PC-3 (cell line): Measurements from ENCODE around the gene UGT1A8. TPM values are rescaled to one million over a fixed set of nuclear protein-coding genes. Genes with fewer than 3 reads are reported as not detected.

Experiments
- ATAC-seq: fragments of 200-7000 bp; cut with Tn5 transposase; 2 replicates; pipeline ENCODE4 v1.9.1; 2020; ENCODE audit warnings: mild to moderate bottlenecking, moderate library complexity
- BruUV-seq: library from RNA; stranded (reverse); fragments of 400-500 nt; replicated peaks from 2 replicates; lab custom pipeline; 2021; lab: Mats Ljungman, UMichigan
- CTCF ChIA-PET: fragments of 300-600 bp; sonication (Branson Sonifier 250); formaldehyde crosslinking; loops from one replicate; lab custom pipeline; 2022; ENCODE audit warnings: antibody characterized with exemption; lab: Charles Lee
- POLR2A ChIA-PET: fragments of 300-600 bp; sonication (Branson Sonifier 250); formaldehyde crosslinking; loops from one replicate; lab custom pipeline; 2022; ENCODE audit warnings: antibody characterized with exemption; ENCODE audit not compliant: unreplicated experiment; lab: Charles Lee
- DNase-seq: peaks from one replicate; pipeline ENCODE4 v3.0.0-alpha.2; 2015
- H2AFZ ChIP-seq: fragments of 300-600 bp; sonication (generic); 2 replicates; pipeline ENCODE4 v1.6.0; 2016; ENCODE audit warnings: antibody characterized with exemption, low read length
- H3F3A ChIP-seq: fragments of 300-600 bp; sonication (generic); one replicate; pipeline ENCODE4 v1.6.0; 2017; ENCODE audit warnings: antibody characterized with exemption, low read length, control low read depth, mild to moderate bottlenecking; ENCODE audit not compliant: unreplicated experiment
- H3K27ac ChIP-seq: fragments of 300-600 bp; sonication (generic); 2 replicates; pipeline ENCODE4 v1.5.1; 2016; ENCODE audit warnings: mild to moderate bottlenecking, low read length
- H3K27me3 ChIP-seq: fragments of 300-600 bp; sonication (generic); 2 replicates; pipeline ENCODE4 v1.6.1; 2016; ENCODE audit warnings: low read length, mixed read lengths
- H3K36me3 ChIP-seq: fragments of 300-600 bp; sonication (generic); 2 replicates; pipeline ENCODE4 v1.6.1; 2016; ENCODE audit warnings: low read depth, mixed run types, low read length, mixed read lengths
- H3K4me1 ChIP-seq: fragments of 300-600 bp; sonication (generic); 2 replicates; pipeline ENCODE4 v1.5.1; 2016; ENCODE audit warnings: low read length; ENCODE audit not compliant: insufficient read depth
- H3K4me2 ChIP-seq: fragments of 300-600 bp; sonication (generic); 2 replicates; pipeline ENCODE4 v1.6.0; 2016; ENCODE audit warnings: low read length
- H3K4me3 ChIP-seq: fragments of 300-600 bp; sonication (generic); 2 replicates; pipeline ENCODE4 v1.5.1; 2016; ENCODE audit warnings: mild to moderate bottlenecking, low read length, mixed read lengths
- H3K79me2 ChIP-seq: fragments of 300-600 bp; sonication (generic); 2 replicates; pipeline ENCODE4 v1.6.1; 2017; ENCODE audit warnings: low read length, mixed read lengths
- H3K9ac ChIP-seq: fragments of 300-600 bp; sonication (generic); 2 replicates; pipeline ENCODE4 v1.6.0; 2016; ENCODE audit warnings: mild to moderate bottlenecking, low read length
- H3K9me2 ChIP-seq: fragments of 300-600 bp; sonication (generic); replicated peaks from 2 replicates; pipeline ENCODE4 v1.6.1; 2016; ENCODE audit warnings: mixed run types, low read length, mixed read lengths
- H3K9me3 ChIP-seq: fragments of 300-600 bp; sonication (generic); 2 replicates; pipeline ENCODE4 v1.6.1; 2016; ENCODE audit warnings: low read length, mixed read lengths
- H4K20me1 ChIP-seq: fragments of 300-600 bp; sonication (generic); 2 replicates; pipeline ENCODE4 v1.6.1; 2016; ENCODE audit warnings: low read length, mixed read lengths
- EZH2 ChIP-seq: fragments of 300-600 bp; sonication (generic); IDR thresholded peaks from one replicate; pipeline ENCODE4 v1.6.1; 2017; ENCODE audit warnings: antibody characterized with exemption, mild to moderate bottlenecking, low read length; ENCODE audit not compliant: unreplicated experiment
- EZH2phosphoT487 ChIP-seq: fragments of 300-600 bp; sonication (generic); IDR thresholded peaks from 2 replicates; pipeline ENCODE4 v1.6.1; 2018; ENCODE audit warnings: mild to moderate bottlenecking, antibody characterized with exemption, low read length, borderline replicate concordance
- intact Hi-C: fragments of 100-400 bp; cut with micrococcal nuclease; formaldehyde crosslinking; loops from 2 replicates; pipeline ENCODE4 v1.9.0; 2023
- total RNA-seq: library from RNA; depleted of rRNA; stranded (reverse); fragments of >200 nt; gene quantifications from 2 replicates; pipeline ENCODE4 v1.2.3, GENCODE V29; 2014
- TF ChIP-seq, protein P1 (sequence below): fragments of 300-600 bp; sonication (generic); conservative IDR thresholded peaks from 2 replicates; pipeline ENCODE4 v1.5.1; 2017; ENCODE audit warnings: antibody characterized with exemption, low read depth, mild to moderate bottlenecking, low read length

Gene UGT1A8
- total RNA-seq, 1 experiment from 2014 or later, result not detected

DNA sequence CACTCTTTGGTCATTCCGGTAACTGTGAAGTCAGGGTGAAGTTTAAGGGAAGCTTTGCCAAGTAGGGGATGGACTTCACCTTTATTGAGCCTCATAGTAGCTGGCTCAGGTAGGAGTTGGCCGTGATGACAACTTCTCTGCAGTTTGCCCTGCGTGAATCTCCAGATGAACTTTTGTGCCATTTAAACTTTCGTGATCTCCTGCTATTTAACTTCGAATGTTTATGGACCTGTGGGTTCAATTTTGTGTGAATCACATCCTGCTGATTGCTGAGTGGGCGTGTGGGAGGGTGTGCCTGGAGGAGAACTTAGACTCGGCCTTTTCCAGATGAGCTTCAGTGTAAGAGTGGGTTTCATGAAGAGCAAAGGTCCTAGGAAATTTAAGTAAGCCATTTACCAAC is 146.8 kb downstream of the UGT1A8 start:
- H3K9ac ChIP-seq, result peak overlapping the region; percentile 42; the same call in 1 of the 2 replicates
- 0 out of 2 replicates have a peak overlapping the region, but pooled peaks have one; percentile 53 for H2AFZ ChIP-seq
- BruUV-seq, result no TSS peak
- H3K27me3 ChIP-seq, result no peaks in the 10 kb centered on the region
- H3K79me2 ChIP-seq, result no peaks in the 10 kb centered on the region
- no peaks in the 10 kb centered on the region for H4K20me1 ChIP-seq
- H3K4me1 ChIP-seq, result peaks cover 19% of the 10 kb centered on the region
- H3K27ac ChIP-seq, result peak overlapping the region; percentile 79
- no peak overlapping the region for H3K4me3 ChIP-seq
- intact Hi-C loops, result no loop called here
- H3K9me2 ChIP-seq, result 0 out of 2 replicates have a peak, but pooled peaks cover 4% of the 10 kb centered on the region
- DNase-seq, result peak; percentile 65
- TF ChIP-seq, protein P1, sequence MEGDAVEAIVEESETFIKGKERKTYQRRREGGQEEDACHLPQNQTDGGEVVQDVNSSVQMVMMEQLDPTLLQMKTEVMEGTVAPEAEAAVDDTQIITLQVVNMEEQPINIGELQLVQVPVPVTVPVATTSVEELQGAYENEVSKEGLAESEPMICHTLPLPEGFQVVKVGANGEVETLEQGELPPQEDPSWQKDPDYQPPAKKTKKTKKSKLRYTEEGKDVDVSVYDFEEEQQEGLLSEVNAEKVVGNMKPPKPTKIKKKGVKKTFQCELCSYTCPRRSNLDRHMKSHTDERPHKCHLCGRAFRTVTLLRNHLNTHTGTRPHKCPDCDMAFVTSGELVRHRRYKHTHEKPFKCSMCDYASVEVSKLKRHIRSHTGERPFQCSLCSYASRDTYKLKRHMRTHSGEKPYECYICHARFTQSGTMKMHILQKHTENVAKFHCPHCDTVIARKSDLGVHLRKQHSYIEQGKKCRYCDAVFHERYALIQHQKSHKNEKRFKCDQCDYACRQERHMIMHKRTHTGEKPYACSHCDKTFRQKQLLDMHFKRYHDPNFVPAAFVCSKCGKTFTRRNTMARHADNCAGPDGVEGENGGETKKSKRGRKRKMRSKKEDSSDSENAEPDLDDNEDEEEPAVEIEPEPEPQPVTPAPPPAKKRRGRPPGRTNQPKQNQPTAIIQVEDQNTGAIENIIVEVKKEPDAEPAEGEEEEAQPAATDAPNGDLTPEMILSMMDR, result no peak
- TF ChIP-seq EZH2 (no peak), EZH2phosphoT487 (no peak)
- peak overlapping the region; percentile 43 for H3K4me2 ChIP-seq
- no peaks in the 10 kb centered on the region for H3K36me3 ChIP-seq
- H3K9me3 ChIP-seq, result no peaks in the 10 kb centered on the region
- POLR2A ChIA-PET, result no interaction called here
- no peaks in the 10 kb centered on the region for H3F3A ChIP-seq
- peak; percentile 87 for ATAC-seq
- CTCF ChIA-PET, result no interaction called here

DNA sequence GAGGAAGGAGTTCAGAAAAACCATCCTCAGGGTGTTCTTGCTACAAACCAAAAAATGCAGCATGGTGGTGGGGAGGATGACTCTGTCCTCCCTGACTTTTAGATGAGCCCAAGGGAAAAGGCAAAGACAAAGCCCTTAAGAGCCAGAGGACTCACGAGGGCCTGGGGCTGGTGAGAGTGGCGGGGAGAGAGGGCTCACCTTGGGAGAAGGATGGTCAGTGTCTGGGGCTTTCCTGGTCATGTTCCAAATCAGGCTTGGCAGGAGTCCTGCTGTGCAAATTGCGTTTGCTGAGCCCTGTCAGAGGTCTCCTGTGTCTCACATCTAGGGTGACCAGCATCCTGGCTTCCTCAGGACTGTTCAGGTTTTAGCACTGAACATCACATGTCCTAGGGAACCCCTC is 147.3 kb downstream of the UGT1A8 start:
- Histone ChIP-seq H3F3A (no peaks in the 10 kb centered on the region), H3K27me3 (no peaks in the 10 kb centered on the region), H4K20me1 (no peaks in the 10 kb centered on the region), H3K4me3 (no peak overlapping the region), H3K9me2 (0 out of 2 replicates have a peak, but pooled peaks cover 4% of the 10 kb centered on the region), H3K9me3 (no peaks in the 10 kb centered on the region), H3K4me2 (peak overlapping the region; percentile 43), H3K27ac (peak overlapping the region; percentile 79), H3K4me1 (peaks cover 19% of the 10 kb centered on the region), H3K36me3 (no peaks in the 10 kb centered on the region), H3K79me2 (no peaks in the 10 kb centered on the region), H3K9ac (peak overlapping the region; percentile 34; the same call in 1 of the 2 replicates), H2AFZ (0 out of 2 replicates have a peak overlapping the region, but pooled peaks have one; percentile 53)
- TF ChIP-seq EZH2, result no peak
- no peak for TF ChIP-seq EZH2phosphoT487
- TF ChIP-seq, protein P1, result no peak
- DNase-seq, result peak; percentile 13
- peak; percentile 36 for ATAC-seq
- intact Hi-C loops, result no loop called here
- CTCF ChIA-PET, result no interaction called here
- POLR2A ChIA-PET, result no interaction called here
- BruUV-seq, result TSS peak; percentile 94

DNA sequence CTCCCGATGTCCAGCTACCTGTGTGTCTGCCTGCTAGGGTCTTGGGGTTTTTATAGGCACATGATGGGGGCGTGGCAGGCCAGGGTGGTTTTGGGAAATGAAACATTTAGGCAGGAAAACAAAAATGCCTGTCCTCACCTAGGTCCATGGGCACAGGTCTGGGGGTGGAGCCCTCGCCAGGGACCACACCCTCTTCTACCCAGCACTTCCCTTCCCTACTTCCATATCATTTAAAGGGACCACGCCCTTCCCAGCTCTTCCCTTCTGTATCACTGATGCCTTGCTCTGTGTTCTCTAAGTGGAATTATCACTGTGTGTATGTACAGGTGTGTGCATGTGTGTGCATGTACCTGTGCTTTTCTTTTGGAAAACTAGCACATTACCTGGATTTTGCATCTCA is 149.0 kb downstream of the UGT1A8 start:
- ChIA-PET CTCF (no interaction called here), POLR2A (no interaction called here)
- Histone ChIP-seq H3F3A (no peaks in the 10 kb centered on the region), H2AFZ (no peak overlapping the region), H3K79me2 (no peaks in the 10 kb centered on the region), H3K9me2 (0 out of 2 replicates have a peak, but pooled peaks cover 4% of the 10 kb centered on the region), H4K20me1 (no peaks in the 10 kb centered on the region), H3K9ac (no peak overlapping the region), H3K36me3 (no peaks in the 10 kb centered on the region), H3K27ac (no peak overlapping the region), H3K4me1 (peaks cover 19% of the 10 kb centered on the region), H3K27me3 (no peaks in the 10 kb centered on the region), H3K4me2 (no peak overlapping the region), H3K4me3 (no peak overlapping the region), H3K9me3 (no peaks in the 10 kb centered on the region)
- no TSS peak for BruUV-seq
- no peak for DNase-seq
- TF ChIP-seq, protein P1, result no peak
- TF ChIP-seq EZH2phosphoT487, result no peak
- TF ChIP-seq EZH2, result no peak
- intact Hi-C loops, result no loop called here
- no peak for ATAC-seq
